ENCODE data around the gene ADAMTS7. TPM values are rescaled to one million over a fixed set of nuclear protein-coding genes. Genes with fewer than 3 reads are reported as not detected.

Gene ADAMTS7
- total and polyA plus RNA-seq, 2 of the 4 experiments (the other 2 are of a cell fraction) = 1.4 to 12.6 TPM

DNA sequence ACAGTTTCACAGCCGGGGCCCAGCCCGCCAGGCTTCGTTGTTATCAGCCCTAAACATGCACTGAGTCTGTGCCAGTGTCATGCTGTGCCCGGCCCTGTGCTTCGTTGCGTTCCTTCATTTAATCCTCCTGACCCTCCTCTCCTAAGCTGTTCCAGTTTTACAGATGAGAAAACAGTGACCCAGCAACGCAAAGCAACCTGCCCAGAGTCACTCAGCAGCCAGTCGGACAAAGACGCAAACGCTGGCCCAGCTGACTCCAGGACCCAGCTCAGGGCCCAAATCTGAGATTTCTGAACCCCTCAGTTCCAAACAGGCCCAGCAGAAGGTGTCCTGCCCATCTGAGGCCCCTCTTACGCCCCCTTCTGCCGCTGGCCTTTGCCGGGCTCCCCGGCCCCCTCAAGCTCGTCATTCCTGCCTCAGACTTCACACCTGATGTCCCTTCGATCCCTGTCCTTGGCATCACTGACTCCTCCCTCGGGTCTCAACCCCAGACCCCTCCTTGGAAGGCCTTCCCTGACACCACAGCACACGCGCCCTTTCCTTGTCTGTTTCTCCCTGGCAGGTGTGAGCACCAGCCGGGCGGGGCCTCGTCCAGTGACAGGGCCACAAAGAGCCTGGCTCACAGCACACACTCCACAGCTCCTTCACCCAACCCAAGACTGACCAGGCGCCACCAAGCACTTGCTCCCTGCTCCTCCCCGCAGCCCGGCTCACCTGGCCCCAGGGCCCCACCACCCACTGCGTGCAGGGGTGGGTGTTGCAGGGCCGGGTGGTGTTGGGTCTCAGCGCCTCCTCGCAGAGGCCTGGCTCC is 48.1 kb downstream of the ADAMTS7 start:
- no peak overlapping the region for H3K4me2 ChIP-seq (ENCODE audit: low read depth, low read length)
- H3K9me3 ChIP-seq (ENCODE audit: control insufficient read depth, insufficient read depth, low read length) = no peaks in the 10 kb centered on the region
- no peaks in the 10 kb centered on the region for H3K27me3 ChIP-seq (ENCODE audit: control insufficient read depth, insufficient read depth, low read length)
- intact Hi-C loops (cut with micrococcal nuclease) (no loop called here), in situ Hi-C loops (cut with MboI; ENCODE audit: low sequenced_read_pairs) (no loop called here), dilution Hi-C loops (cut with HindIII; ENCODE audit: low sequenced_read_pairs, unreplicated experiment) (no loop called here)
- no peak overlapping the region for H2AK5ac ChIP-seq (ENCODE audit: low read depth, low read length)
- H2BK20ac ChIP-seq (ENCODE audit: low read depth, low read length) = no peak overlapping the region
- H3K27ac ChIP-seq (ENCODE audit: insufficient read depth, low read length) = no peak overlapping the region
- peaks cover 3% of the 10 kb centered on the region; the same call in 1 of the 2 replicates for H3K36me3 ChIP-seq (ENCODE audit: control insufficient read depth, insufficient read depth, low read length)
- H3K56ac ChIP-seq (ENCODE audit: extremely low read depth, insufficient read depth, low read length) = no peak overlapping the region
- no peak overlapping the region for H3K23ac ChIP-seq (ENCODE audit: low read depth, low read length)
- 96% methylated on average over 11 of the region's 29 CpGs; no CpG with 5 or more reads in 1 of the 2 experiments for WGBS, 2 experiments (ENCODE audit: extremely low coverage in 2 of 2, insufficient read length in 1 of 2)
- H2BK5ac ChIP-seq (ENCODE audit: low read depth, low read length, poor library complexity, severe bottlenecking) = no peak overlapping the region
- H4K91ac ChIP-seq (ENCODE audit: insufficient read depth, low read depth, low read length) = no peak overlapping the region
- ChIA-PET CTCF (no interaction called here), POLR2A (ENCODE audit: unreplicated experiment) (no interaction called here)
- H3K79me1 ChIP-seq (ENCODE audit: low read depth in 1 of 2, low read length in 2 of 2) = no peaks in the 10 kb centered on the region
- H3K18ac ChIP-seq (ENCODE audit: low read depth, low read length) = no peak overlapping the region
- H3K9ac ChIP-seq (ENCODE audit: low read depth, low read length) = no peak overlapping the region
- H2AFZ ChIP-seq (replicated peaks; ENCODE audit: low read length, poor library complexity) = no peak overlapping the region
- no peak overlapping the region for H4K8ac ChIP-seq (ENCODE audit: low read depth in 2 of 2, low read length in 2 of 2)
- no peaks in the 10 kb centered on the region for H4K20me1 ChIP-seq (ENCODE audit: insufficient read depth, low read length)
- H3K14ac ChIP-seq (replicated peaks; ENCODE audit: low read depth, low read length) = no peak overlapping the region
- DNase-seq (no peak), ATAC-seq (ENCODE audit: low read depth) (no peak)
- H2AK9ac ChIP-seq (replicated peaks; ENCODE audit: low read depth, low read length, poor library complexity) = no peak overlapping the region
- H2BK15ac ChIP-seq (ENCODE audit: low read depth, low read length) = no peak overlapping the region
- no peak overlapping the region for H3K4ac ChIP-seq (ENCODE audit: low read depth, low read length)
- no peak overlapping the region for H2BK120ac ChIP-seq (ENCODE audit: low read depth, low read length)
- no peak overlapping the region for H4K5ac ChIP-seq (ENCODE audit: low read depth, low read length)
- BruUV-seq (replicated peaks) = no TSS peak
- TF ChIP-seq ELK1 (IDR thresholded peaks at IDR 0.05; ENCODE audit: borderline replicate concordance, low read depth, low read length) (no peak), RFX5 (IDR thresholded peaks at IDR 0.05; ENCODE audit: low read depth, low read length) (no peak), MAFK (IDR thresholded peaks at IDR 0.05; ENCODE audit: low read depth, low read length) (no peak), POLR2A (IDR thresholded peaks at IDR 0.05; ENCODE audit: low read depth, low read length) (no peak), FOS (IDR thresholded peaks at IDR 0.05; ENCODE audit: low read depth, low read length) (no peak), NFE2L2 (IDR thresholded peaks at IDR 0.05; ENCODE audit: low read depth, low read length) (no peak), BHLHE40 (IDR thresholded peaks at IDR 0.05; ENCODE audit: low read depth, low read length) (no peak), MXI1 (IDR thresholded peaks at IDR 0.05; ENCODE audit: borderline replicate concordance, low read depth, low read length) (no peak), RAD21 (IDR thresholded peaks at IDR 0.05; ENCODE audit: low read length) (no peak)
- TF ChIP-seq, protein P1, sequence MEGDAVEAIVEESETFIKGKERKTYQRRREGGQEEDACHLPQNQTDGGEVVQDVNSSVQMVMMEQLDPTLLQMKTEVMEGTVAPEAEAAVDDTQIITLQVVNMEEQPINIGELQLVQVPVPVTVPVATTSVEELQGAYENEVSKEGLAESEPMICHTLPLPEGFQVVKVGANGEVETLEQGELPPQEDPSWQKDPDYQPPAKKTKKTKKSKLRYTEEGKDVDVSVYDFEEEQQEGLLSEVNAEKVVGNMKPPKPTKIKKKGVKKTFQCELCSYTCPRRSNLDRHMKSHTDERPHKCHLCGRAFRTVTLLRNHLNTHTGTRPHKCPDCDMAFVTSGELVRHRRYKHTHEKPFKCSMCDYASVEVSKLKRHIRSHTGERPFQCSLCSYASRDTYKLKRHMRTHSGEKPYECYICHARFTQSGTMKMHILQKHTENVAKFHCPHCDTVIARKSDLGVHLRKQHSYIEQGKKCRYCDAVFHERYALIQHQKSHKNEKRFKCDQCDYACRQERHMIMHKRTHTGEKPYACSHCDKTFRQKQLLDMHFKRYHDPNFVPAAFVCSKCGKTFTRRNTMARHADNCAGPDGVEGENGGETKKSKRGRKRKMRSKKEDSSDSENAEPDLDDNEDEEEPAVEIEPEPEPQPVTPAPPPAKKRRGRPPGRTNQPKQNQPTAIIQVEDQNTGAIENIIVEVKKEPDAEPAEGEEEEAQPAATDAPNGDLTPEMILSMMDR (conservative IDR thresholded peaks at IDR 0.05; ENCODE audit: low read depth, low read length) = no peak
- H3K9me1 ChIP-seq (ENCODE audit: insufficient read depth, low read length) = no peaks in the 10 kb centered on the region
- H3K4me3 ChIP-seq (ENCODE audit: insufficient read depth, low read depth, low read length) = no peak overlapping the region
- H3K4me1 ChIP-seq (ENCODE audit: control insufficient read depth, insufficient read depth, low read length) = peaks cover 7% of the 10 kb centered on the region

Measured in IMR-90 (cell line).